ENCODE data around the gene KYAT1.

Gene KYAT1

GRCh38 chr9:128906741-128907140 is 25.0 kb upstream of the KYAT1 start:
- no peak for DNase-seq

GRCh38 chr9:128905964-128906363 is 24.2 kb upstream of the KYAT1 start:
- no peak for DNase-seq

- no peak for DNase-seq
Measured at GRCh38 chr9:128903871-128904620, 22.3 kb upstream of the KYAT1 start.

- no peak for DNase-seq
Measured at GRCh38 chr9:128903079-128903461, 21.3 kb upstream of the KYAT1 start.

GRCh38 chr9:128902351-128903078 is 20.8 kb upstream of the KYAT1 start:
- peak; percentile 46 for DNase-seq

GRCh38 chr9:128901822-128902221 is 20.1 kb upstream of the KYAT1 start:
- no peak for DNase-seq

GRCh38 chr9:128901379-128901778 is 19.6 kb upstream of the KYAT1 start:
- no peak for DNase-seq

GRCh38 chr9:128899566-128900322 is 18.0 kb upstream of the KYAT1 start:
- DNase-seq: no peak

- DNase-seq: no peak
Measured at GRCh38 chr9:128898845-128899565, 17.3 kb upstream of the KYAT1 start.

- no peak for DNase-seq
Measured at GRCh38 chr9:128898382-128898781, 16.6 kb upstream of the KYAT1 start.

GRCh38 chr9:128895556-128895955 is 13.8 kb upstream of the KYAT1 start:
- no peak for DNase-seq

- no peak for DNase-seq
Measured at GRCh38 chr9:128894764-128895163, 13.0 kb upstream of the KYAT1 start.

- no peak for DNase-seq
Measured at GRCh38 chr9:128893354-128893753, 11.6 kb upstream of the KYAT1 start.

GRCh38 chr9:128892221-128892921 is 10.6 kb upstream of the KYAT1 start:
- DNase-seq: no peak

- DNase-seq: no peak
Measured at GRCh38 chr9:128891321-128892220, 9.8 kb upstream of the KYAT1 start.

- DNase-seq: no peak
Measured at GRCh38 chr9:128887914-128888350, 6.2 kb upstream of the KYAT1 start.

- DNase-seq: no peak
Measured at GRCh38 chr9:128887049-128887448, 5.3 kb upstream of the KYAT1 start.

- no peak for DNase-seq
Measured at GRCh38 chr9:128886211-128886891, 4.6 kb upstream of the KYAT1 start.

GRCh38 chr9:128885798-128886197 is 4.0 kb upstream of the KYAT1 start:
- DNase-seq: no peak

GRCh38 chr9:128885376-128885775 is 3.6 kb upstream of the KYAT1 start:
- no peak for DNase-seq

- DNase-seq: no peak
Measured at GRCh38 chr9:128884164-128884563, 2.4 kb upstream of the KYAT1 start.

Data from KG1 (cell line).